ENCODE measurements around the gene GRID1.

GRCh38 chr10:86365346-86366032 is 1.1 kb downstream of the GRID1 start:
- TF ChIP-seq GABPA (IDR thresholded peaks at IDR 0.05; ENCODE audit: low read depth) (no peak), POLR2AphosphoS5 (IDR thresholded peaks at IDR 0.05; ENCODE audit: low read depth, low read length) (no peak), SIN3A (IDR thresholded peaks at IDR 0.05; ENCODE audit: borderline replicate concordance, low read depth, low read length) (no peak), GATA2 (CRISPR knock-in tag; IDR thresholded peaks at IDR 0.05) (no peak), USF2 (IDR thresholded peaks at IDR 0.05; ENCODE audit: borderline replicate concordance, low read depth, low read length) (no peak), FOXJ3 (CRISPR knock-in tag; IDR thresholded peaks at IDR 0.05) (no peak)
- TF ChIP-seq, protein P1, sequence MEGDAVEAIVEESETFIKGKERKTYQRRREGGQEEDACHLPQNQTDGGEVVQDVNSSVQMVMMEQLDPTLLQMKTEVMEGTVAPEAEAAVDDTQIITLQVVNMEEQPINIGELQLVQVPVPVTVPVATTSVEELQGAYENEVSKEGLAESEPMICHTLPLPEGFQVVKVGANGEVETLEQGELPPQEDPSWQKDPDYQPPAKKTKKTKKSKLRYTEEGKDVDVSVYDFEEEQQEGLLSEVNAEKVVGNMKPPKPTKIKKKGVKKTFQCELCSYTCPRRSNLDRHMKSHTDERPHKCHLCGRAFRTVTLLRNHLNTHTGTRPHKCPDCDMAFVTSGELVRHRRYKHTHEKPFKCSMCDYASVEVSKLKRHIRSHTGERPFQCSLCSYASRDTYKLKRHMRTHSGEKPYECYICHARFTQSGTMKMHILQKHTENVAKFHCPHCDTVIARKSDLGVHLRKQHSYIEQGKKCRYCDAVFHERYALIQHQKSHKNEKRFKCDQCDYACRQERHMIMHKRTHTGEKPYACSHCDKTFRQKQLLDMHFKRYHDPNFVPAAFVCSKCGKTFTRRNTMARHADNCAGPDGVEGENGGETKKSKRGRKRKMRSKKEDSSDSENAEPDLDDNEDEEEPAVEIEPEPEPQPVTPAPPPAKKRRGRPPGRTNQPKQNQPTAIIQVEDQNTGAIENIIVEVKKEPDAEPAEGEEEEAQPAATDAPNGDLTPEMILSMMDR (IDR thresholded peaks at IDR 0.05), result no peak
